Middle frontal gyrus (tissue), 1 donor: ENCODE data around the gene GPR135.

Experiments
- DNase-seq: peaks from one replicate; pipeline ENCODE4 v3.0.0-alpha.2; 2015; ENCODE audit warnings: low spot score; ENCODE audit errors: extremely low spot score

GPR135 gene

GRCh38 chr14:59424341-59425071 is 40.7 kb downstream of the GPR135 start:
- no peak for DNase-seq

- DNase-seq, result no peak
These were observed 42.9 kb downstream of the GPR135 start for GRCh38 chr14:59422069-59422881.

- no peak for DNase-seq
These were observed 45.9 kb downstream of the GPR135 start for GRCh38 chr14:59419303-59419702.

GRCh38 chr14:59417311-59417710 is 47.9 kb downstream of the GPR135 start:
- no peak for DNase-seq

GRCh38 chr14:59415836-59416602 is 49.2 kb downstream of the GPR135 start:
- no peak for DNase-seq
